Measurements from ENCODE around the gene CAMK2G. TPM values are rescaled to one million over a fixed set of nuclear protein-coding genes. Genes with fewer than 3 reads are reported as not detected.

CAMK2G gene
- total RNA-seq, 5 donors from 2014 or later (not counting 1 experiment from before 2014, with no cell fraction given): 50.6 to 59.9 (median 55.5) TPM

DNA sequence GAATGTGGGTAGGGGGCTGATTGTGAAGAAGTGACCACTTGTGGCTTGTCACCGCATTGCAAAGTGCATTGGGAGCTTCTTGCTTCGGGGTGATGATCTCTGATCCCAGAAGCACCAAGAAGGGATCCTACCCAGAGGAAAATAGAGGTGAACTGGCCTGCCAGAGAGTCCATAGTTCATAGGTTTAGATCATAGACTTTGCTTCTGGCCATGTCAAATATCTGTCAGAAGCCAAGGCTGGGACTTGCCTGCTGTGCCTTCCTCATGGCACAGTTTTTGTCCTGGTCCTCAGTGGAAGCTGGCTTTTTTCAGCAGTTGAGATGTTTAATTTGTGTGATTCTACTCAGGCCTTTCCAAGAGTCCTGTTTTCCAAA is 87.9 kb downstream of the CAMK2G start:
- Mint-ChIP-seq H3K9me3 (no peaks in the 10 kb centered on the region), H3K36me3 (peaks cover 17% of the 10 kb centered on the region), H3K27me3 (no peaks in the 10 kb centered on the region), H3K27ac (peak overlapping the region; percentile 86 to 96), H3K4me1 (peaks cover 37 to 56% (median 42%) of the 10 kb centered on the region in 3 donors), H3K4me3 (peak overlapping the region; percentile 90 to 97 (median 92))
- Histone ChIP-seq H3K27ac (ENCODE audit: low read length) (peak overlapping the region; percentile 60), H3K27me3 (replicated peaks in 1 of 2; ENCODE audit: control insufficient read depth in 2 of 2, extremely low read depth in 1 of 2, insufficient read depth in 2 of 2, low read length in 1 of 2) (no peaks in the 10 kb centered on the region), H3K9me3 (no peaks in the 10 kb centered on the region), H3K36me3 (ENCODE audit: control insufficient read depth in 2 of 2, extremely low read depth in 1 of 2, insufficient read depth in 1 of 2, low read length in 1 of 2) (peaks cover 5 to 32% of the 10 kb centered on the region in 2 donors), H3K4me1 (ENCODE audit: control insufficient read depth in 1 of 2, extremely low read depth in 1 of 2, insufficient read depth in 2 of 2, low read length in 2 of 2) (peaks cover 23 to 33% of the 10 kb centered on the region in 2 experiments), H3K4me3 (ENCODE audit: control insufficient read depth in 1 of 2, extremely low read depth in 1 of 2, low read length in 1 of 2) (peak overlapping the region; percentile 67 to 86)
- ChIA-PET POLR2A (interaction anchor here in 1 of 2 donors (0.6 to 0.9 kb wide), 4 partner anchors 13 to 24 kb away, joined by 3 to 13 read pairs (median 6); no protein-coding TSS in a partner anchor), CTCF (interaction anchor here (0.6 to 1.3 kb wide), 7 partner anchors 12 to 56 kb away, joined by 3 to 9 read pairs (median 3); partner anchors contain the start of gene SEC24C (in 1 of the 2))
- no peak for DNase-seq
- 0% methylated on average over 2 of the region's 2 CpGs for WGBS (ENCODE audit: insufficient coverage)
- no peak for ATAC-seq (replicated peaks in 1 of 4)

GRCh38 chr10:73785721-73786511 is 88.4 kb downstream of the CAMK2G start:
- Histone ChIP-seq H3K4me3 (ENCODE audit: control insufficient read depth in 1 of 2, extremely low read depth in 1 of 2, low read length in 1 of 2) (peak overlapping the region; percentile 67 to 86), H3K36me3 (ENCODE audit: control insufficient read depth in 2 of 2, extremely low read depth in 1 of 2, insufficient read depth in 1 of 2, low read length in 1 of 2) (peaks cover under 1 to 26% of the 10 kb centered on the region in 2 donors), H3K9me3 (no peaks in the 10 kb centered on the region), H3K27me3 (replicated peaks in 1 of 2; ENCODE audit: control insufficient read depth in 2 of 2, extremely low read depth in 1 of 2, insufficient read depth in 2 of 2, low read length in 1 of 2) (no peaks in the 10 kb centered on the region), H3K4me1 (ENCODE audit: control insufficient read depth in 1 of 2, extremely low read depth in 1 of 2, insufficient read depth in 2 of 2, low read length in 2 of 2) (peaks cover 29 to 38% of the 10 kb centered on the region in 2 experiments), H3K27ac (ENCODE audit: low read length) (peak overlapping the region; percentile 60)
- peaks cover 12% of the 10 kb centered on the region for H3K36me3 Mint-ChIP-seq
- WGBS (ENCODE audit: insufficient coverage): under 1% methylated on average over 47 of the region's 54 CpGs
- ATAC-seq (replicated peaks in 1 of 4) (peak; percentile 14 to 21 (median 16)), DNase-seq (peak in 32 of 35 experiments; percentile 20 to 59 (median 44))
- H3K9me3 Mint-ChIP-seq: no peaks in the 10 kb centered on the region
- peak overlapping the region; percentile 90 to 97 (median 92) for H3K4me3 Mint-ChIP-seq
- peaks cover 40 to 60% (median 45%) of the 10 kb centered on the region in 3 donors for H3K4me1 Mint-ChIP-seq
- no peaks in the 10 kb centered on the region for H3K27me3 Mint-ChIP-seq
- peak overlapping the region; percentile 97 to 98 for H3K27ac Mint-ChIP-seq
- ChIA-PET POLR2A (interaction anchor here (0.5 to 1.0 kb wide), 8 partner anchors 9 to 422 kb away, joined by 3 to 13 read pairs (median 4); a partner anchor contains a TSS), CTCF (interaction anchor here (0.8 to 1.3 kb wide), 5 partner anchors 14 to 55 kb away, joined by 3 to 6 read pairs (median 3); partner anchors contain the start of gene SEC24C (in 1 of the 2))

DNA sequence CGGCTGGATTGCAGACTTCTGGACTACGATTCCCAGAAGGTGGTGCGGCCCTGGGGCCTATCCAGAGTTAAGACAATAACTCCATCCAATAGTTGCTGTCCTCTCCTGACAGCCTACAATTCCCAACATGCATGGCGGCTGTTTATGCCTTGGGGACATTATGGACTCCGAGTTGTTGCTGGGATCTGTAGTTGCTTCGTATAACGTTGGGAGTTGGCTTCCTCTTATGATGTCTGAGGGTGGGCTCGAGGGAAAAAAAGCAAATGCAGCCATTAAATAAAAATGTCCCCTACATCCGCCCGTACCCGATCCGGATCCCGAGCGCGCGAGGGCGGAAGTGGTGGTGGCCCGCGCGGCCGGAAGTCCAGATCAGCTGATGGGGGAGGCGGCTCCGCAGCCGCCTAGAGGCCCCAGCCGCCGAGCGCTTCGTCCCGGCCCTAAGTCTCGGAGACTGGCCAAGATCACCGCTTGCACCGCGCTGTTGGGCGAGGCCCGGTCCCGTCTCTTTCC is 89.1 kb downstream of the CAMK2G start, which contains the start of gene ZSWIM8:
Gene ZSWIM8 (plus strand): TSS at position 396 of the 510 bp plus-strand sequence. CDS start 273 bp downstream, outside the sequence.
- peak; percentile 82 to 87 (median 84) for ATAC-seq (replicated peaks in 1 of 4)
- peak within 1 kb of the TSS; percentile 97 to 98 for H3K27ac Mint-ChIP-seq
- no peaks in the 10 kb centered on the region for H3K9me3 Mint-ChIP-seq
- ChIA-PET CTCF (interaction anchor here (1.0 to 1.2 kb wide), 2 partner anchors 13 to 25 kb away, joined by 3 to 6 read pairs; a partner anchor contains a TSS), POLR2A (interaction anchor here (0.5 to 1.0 kb wide), 4 partner anchors 9 to 136 kb away, joined by 3 to 13 read pairs (median 4); a partner anchor contains a TSS)
- no peaks in the 10 kb centered on the region for H3K27me3 Mint-ChIP-seq
- Histone ChIP-seq H3K4me1 (ENCODE audit: control insufficient read depth in 1 of 2, extremely low read depth in 1 of 2, insufficient read depth in 2 of 2, low read length in 2 of 2) (peaks cover 34 to 45% of the 10 kb centered on the region in 2 experiments), H3K36me3 (ENCODE audit: control insufficient read depth in 2 of 2, extremely low read depth in 1 of 2, insufficient read depth in 1 of 2, low read length in 1 of 2) (peaks cover 0 to 20% of the 10 kb centered on the region in 2 donors), H3K4me3 (ENCODE audit: control insufficient read depth in 1 of 2, extremely low read depth in 1 of 2, low read length in 1 of 2) (peak within 1 kb of the TSS; percentile 67 to 86), H3K9me3 (no peaks in the 10 kb centered on the region), H3K27me3 (replicated peaks in 1 of 2; ENCODE audit: control insufficient read depth in 2 of 2, extremely low read depth in 1 of 2, insufficient read depth in 2 of 2, low read length in 1 of 2) (no peaks in the 10 kb centered on the region), H3K27ac (ENCODE audit: low read length) (peak within 1 kb of the TSS; percentile 60)
- under 1% methylated on average over 31 of the region's 36 CpGs for WGBS (ENCODE audit: insufficient coverage)
- peak within 1 kb of the TSS; percentile 90 to 97 (median 92) for H3K4me3 Mint-ChIP-seq
- DNase-seq: peak; percentile 74 to 93 (median 85)
- peaks cover 46 to 66% (median 51%) of the 10 kb centered on the region in 3 donors for H3K4me1 Mint-ChIP-seq
- H3K36me3 Mint-ChIP-seq: peaks cover 8% of the 10 kb centered on the region

- no peak for ATAC-seq (replicated peaks in 1 of 4)
- no peak for DNase-seq
- Histone ChIP-seq H3K36me3 (ENCODE audit: control insufficient read depth in 2 of 2, extremely low read depth in 1 of 2, insufficient read depth in 1 of 2, low read length in 1 of 2) (peaks cover 0 to 18% of the 10 kb centered on the region in 2 donors), H3K9me3 (no peaks in the 10 kb centered on the region), H3K4me1 (ENCODE audit: control insufficient read depth in 1 of 2, extremely low read depth in 1 of 2, insufficient read depth in 2 of 2, low read length in 2 of 2) (peaks cover 34 to 53% of the 10 kb centered on the region in 2 experiments), H3K4me3 (ENCODE audit: control insufficient read depth in 1 of 2, extremely low read depth in 1 of 2, low read length in 1 of 2) (peak overlapping the region; percentile 91 to 96), H3K27ac (ENCODE audit: low read length) (peak overlapping the region; percentile 74), H3K27me3 (replicated peaks in 1 of 2; ENCODE audit: control insufficient read depth in 2 of 2, extremely low read depth in 1 of 2, insufficient read depth in 2 of 2, low read length in 1 of 2) (no peaks in the 10 kb centered on the region)
- CTCF ChIA-PET: interaction anchor here in 1 of 2 donors (0.6 to 4.6 kb wide), 2 partner anchors 11 to 70 kb away, joined by 3 to 35 read pairs; a partner anchor contains a TSS
- POLR2A ChIA-PET: interaction anchor here in 1 of 2 donors (2.6 kb wide), 1 partner anchor 10 kb away, joined by 12 read pairs; a partner anchor contains a TSS
- Mint-ChIP-seq H3K27me3 (no peaks in the 10 kb centered on the region), H3K9me3 (no peaks in the 10 kb centered on the region), H3K4me3 (peak overlapping the region; percentile 96 to 100 (median 99)), H3K36me3 (no peaks in the 10 kb centered on the region), H3K27ac (peak overlapping the region; percentile 100), H3K4me1 (peaks cover 52 to 66% (median 52%) of the 10 kb centered on the region in 3 donors)
- WGBS (ENCODE audit: insufficient coverage): 0% methylated on average over 1 of the region's 2 CpGs
Measured at GRCh38 chr10:73782749-73783085, 91.6 kb downstream of the CAMK2G start.

DNA sequence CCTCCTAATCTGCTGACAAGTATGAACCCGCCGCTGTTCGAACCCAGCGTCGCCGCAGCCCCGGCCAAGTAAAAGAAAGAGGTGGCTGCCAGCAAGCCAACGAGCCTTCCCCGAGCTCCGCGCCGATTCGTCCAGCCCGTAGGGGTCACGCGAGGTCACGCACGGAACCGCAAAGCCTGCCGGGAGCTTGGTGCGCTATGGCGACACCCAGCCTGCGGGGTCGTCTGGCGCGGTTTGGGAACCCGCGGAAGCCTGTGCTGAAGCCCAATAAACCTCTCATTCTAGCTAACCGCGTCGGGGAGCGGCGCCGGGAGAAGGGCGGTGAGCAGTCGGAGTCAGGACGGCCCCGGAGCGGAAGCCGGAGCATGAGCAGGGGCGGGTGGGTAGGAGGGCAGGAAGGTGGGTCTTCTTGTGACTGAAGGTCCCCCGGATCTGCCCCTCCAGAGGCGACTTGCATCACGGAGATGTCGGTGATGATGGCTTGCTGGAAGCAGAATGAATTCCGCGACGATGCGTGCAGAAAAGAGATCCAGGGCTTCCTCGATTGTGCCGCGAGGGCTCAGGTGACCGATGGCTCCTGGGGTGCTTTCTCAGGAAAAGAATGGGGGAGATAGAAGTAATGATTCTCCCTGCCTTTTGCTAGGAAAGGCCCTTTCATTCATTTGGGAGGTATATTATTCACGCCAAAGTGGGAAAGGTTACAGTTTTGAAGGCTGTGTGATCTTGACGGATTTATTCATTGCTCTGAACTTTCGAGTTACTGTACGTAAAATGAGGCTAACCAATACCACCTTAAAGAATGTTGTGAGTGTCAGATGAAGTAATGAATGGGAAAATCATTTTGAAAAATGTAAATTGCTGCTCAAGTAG is 92.2 kb downstream of the CAMK2G start, which contains the start of gene CHCHD1:
Gene CHCHD1 (plus strand): TSS at position 170 of the 870 bp plus-strand sequence. CDS start 28 bp downstream, at position 198.
- peak; percentile 76 to 93 (median 88) for DNase-seq
- POLR2A ChIA-PET: interaction anchor here (0.6 to 2.6 kb wide), 3 partner anchors 10 to 91 kb away, joined by 4 to 12 read pairs (median 5); a partner anchor contains a TSS
- peak within 1 kb of the TSS; percentile 74 for H3K27ac ChIP-seq (ENCODE audit: low read length)
- Mint-ChIP-seq H3K27ac (peak within 1 kb of the TSS; percentile 100), H3K27me3 (no peaks in the 10 kb centered on the region), H3K36me3 (no peaks in the 10 kb centered on the region), H3K9me3 (no peaks in the 10 kb centered on the region), H3K4me1 (peaks cover 51 to 65% (median 52%) of the 10 kb centered on the region in 3 donors), H3K4me3 (peak within 1 kb of the TSS; percentile 96 to 100 (median 99))
- H3K4me1 ChIP-seq (ENCODE audit: control insufficient read depth in 1 of 2, extremely low read depth in 1 of 2, insufficient read depth in 2 of 2, low read length in 2 of 2): peaks cover 31 to 51% of the 10 kb centered on the region in 2 experiments
- peaks cover 0 to 24% of the 10 kb centered on the region in 2 donors for H3K36me3 ChIP-seq (ENCODE audit: control insufficient read depth in 2 of 2, extremely low read depth in 1 of 2, insufficient read depth in 1 of 2, low read length in 1 of 2)
- peak; percentile 69 to 73 (median 70) for ATAC-seq (replicated peaks in 1 of 4)
- no peaks in the 10 kb centered on the region for H3K27me3 ChIP-seq (replicated peaks in 1 of 2; ENCODE audit: control insufficient read depth in 2 of 2, extremely low read depth in 1 of 2, insufficient read depth in 2 of 2, low read length in 1 of 2)
- H3K4me3 ChIP-seq (ENCODE audit: control insufficient read depth in 1 of 2, extremely low read depth in 1 of 2, low read length in 1 of 2): peak within 1 kb of the TSS; percentile 91 to 96
- 0% methylated on average over 46 of the region's 57 CpGs for WGBS (ENCODE audit: insufficient coverage)
- CTCF ChIA-PET: interaction anchor here (1.2 to 4.6 kb wide), 8 partner anchors 10 to 97 kb away, joined by 3 to 35 read pairs (median 6); a partner anchor contains a TSS
- no peaks in the 10 kb centered on the region for H3K9me3 ChIP-seq

All from T-cell (primary cell).